DMS79 treated with DMSO at 0.1 percent for 48 hours (cell line): Measurements from ENCODE around the gene PDXP.
A peak's percentile ranks its signal among the peaks of the same experiment; 100 is the strongest.

Source experiments
- DNase-seq: peaks from one replicate; lab custom pipeline; 2025; lab: John Stamatoyannopoulos, UW

Gene PDXP

GRCh38 chr22:37628830-37629229 lies 29.7 kb upstream of the PDXP start:
- no peak for DNase-seq

GRCh38 chr22:37629928-37630327 lies 28.6 kb upstream of the PDXP start:
- no peak for DNase-seq

GRCh38 chr22:37630839-37631435 lies 27.6 kb upstream of the PDXP start:
- DNase-seq = no peak

GRCh38 chr22:37631448-37632173 lies 26.9 kb upstream of the PDXP start:
- DNase-seq = no peak

- DNase-seq = no peak
Observed at GRCh38 chr22:37632174-37633088, 26.1 kb upstream of the PDXP start.

- DNase-seq = no peak
Observed at GRCh38 chr22:37633089-37633624, 25.4 kb upstream of the PDXP start.

GRCh38 chr22:37633625-37634416 lies 24.7 kb upstream of the PDXP start:
- no peak for DNase-seq

GRCh38 chr22:37634417-37634924 lies 24.1 kb upstream of the PDXP start:
- no peak for DNase-seq

GRCh38 chr22:37635157-37635556 lies 23.4 kb upstream of the PDXP start:
- DNase-seq = no peak

GRCh38 chr22:37636186-37636948 lies 22.2 kb upstream of the PDXP start:
- DNase-seq = no peak

- no peak for DNase-seq
Observed at GRCh38 chr22:37636949-37637273, 21.6 kb upstream of the PDXP start.

- DNase-seq = no peak
Observed at GRCh38 chr22:37638391-37639069, 20.0 kb upstream of the PDXP start.

- DNase-seq = no peak
Observed at GRCh38 chr22:37639070-37639760, 19.3 kb upstream of the PDXP start, which contains the start of gene SH3BP1. TSS of gene SH3BP1 (plus strand) at chr22:37639669. CDS start at chr22:37639788, 119 bp downstream.

GRCh38 chr22:37639771-37640590 lies 18.5 kb upstream of the PDXP start:
- DNase-seq = no peak

- no peak for DNase-seq
Observed at GRCh38 chr22:37640591-37641560, 17.6 kb upstream of the PDXP start.

- no peak for DNase-seq
Observed at GRCh38 chr22:37641561-37641949, 17.0 kb upstream of the PDXP start.

GRCh38 chr22:37643225-37643847 lies 15.2 kb upstream of the PDXP start:
- DNase-seq = peak; percentile 27
